ENCODE measurements around the gene CLN6. TPM values are rescaled to one million over a fixed set of nuclear protein-coding genes. Genes with fewer than 3 reads are reported as not detected.

Gene CLN6
- total and polyA plus RNA-seq, 2 experiments from 2014 or later = 10.7 to 18.7 TPM

- no peaks in the 10 kb centered on the region for H3K4me1 ChIP-seq (ENCODE audit: insufficient read depth)
- H3K27ac ChIP-seq = no peak overlapping the region
- no peak overlapping the region for H3K4me3 ChIP-seq
- no peaks in the 10 kb centered on the region for H3K27me3 ChIP-seq
- H3K4me2 ChIP-seq = no peak overlapping the region
- no peaks in the 10 kb centered on the region for H3K9me3 ChIP-seq (ENCODE audit: low read depth)
- no peak overlapping the region for H2AFZ ChIP-seq
- 95% methylated on average over 4 of the region's 6 CpGs for WGBS (ENCODE audit: low lambda C conversion rate, missing lambda C conversion rate)
- no peaks in the 10 kb centered on the region for H3K36me3 ChIP-seq (replicated peaks; ENCODE audit: insufficient read depth, low read depth)
- H3K79me2 ChIP-seq = peaks cover 72% of the 10 kb centered on the region
- no peak for DNase-seq (ENCODE audit: low spot score)
- no peaks in the 10 kb centered on the region for H4K20me1 ChIP-seq (ENCODE audit: insufficient read depth, poor library complexity, severe bottlenecking)
- TF ChIP-seq EZH2 (IDR thresholded peaks at IDR 0.05; ENCODE audit: borderline replicate concordance) (no peak), EZH2phosphoT487 (IDR thresholded peaks at IDR 0.05; ENCODE audit: low read depth, severe bottlenecking, unreplicated experiment) (no peak), CTCF (IDR thresholded peaks at IDR 0.05; ENCODE audit: poor library complexity) (no peak)
- H3K9me2 ChIP-seq (replicated peaks; ENCODE audit: insufficient read depth) = no peaks in the 10 kb centered on the region
Measured at GRCh38 chr15:68220967-68221366, 8.6 kb downstream of the CLN6 start.

GRCh38 chr15:68220489-68220888 is 9.0 kb downstream of the CLN6 start:
- Histone ChIP-seq H3K27me3 (no peaks in the 10 kb centered on the region), H4K20me1 (ENCODE audit: insufficient read depth, poor library complexity, severe bottlenecking) (no peaks in the 10 kb centered on the region), H3K79me2 (peaks cover 71% of the 10 kb centered on the region), H3K4me3 (no peak overlapping the region), H3K36me3 (replicated peaks; ENCODE audit: insufficient read depth, low read depth) (no peaks in the 10 kb centered on the region), H2AFZ (no peak overlapping the region), H3K4me1 (ENCODE audit: insufficient read depth) (no peaks in the 10 kb centered on the region), H3K4me2 (no peak overlapping the region), H3K9me3 (ENCODE audit: low read depth) (no peaks in the 10 kb centered on the region), H3K9me2 (replicated peaks; ENCODE audit: insufficient read depth) (no peaks in the 10 kb centered on the region), H3K27ac (no peak overlapping the region)
- WGBS (ENCODE audit: low lambda C conversion rate, missing lambda C conversion rate) = 100% methylated on average over 2 of the region's 2 CpGs
- TF ChIP-seq EZH2phosphoT487 (IDR thresholded peaks at IDR 0.05; ENCODE audit: low read depth, severe bottlenecking, unreplicated experiment) (no peak), CTCF (IDR thresholded peaks at IDR 0.05; ENCODE audit: poor library complexity) (no peak)
- no peak for DNase-seq (ENCODE audit: low spot score)

GRCh38 chr15:68218847-68219798 is 10.4 kb downstream of the CLN6 start:
- DNase-seq (ENCODE audit: low spot score) = no peak
- Histone ChIP-seq H3K36me3 (replicated peaks; ENCODE audit: insufficient read depth, low read depth) (no peaks in the 10 kb centered on the region), H4K20me1 (ENCODE audit: insufficient read depth, poor library complexity, severe bottlenecking) (no peaks in the 10 kb centered on the region), H3K9me2 (replicated peaks; ENCODE audit: insufficient read depth) (no peaks in the 10 kb centered on the region), H2AFZ (no peak overlapping the region), H3K79me2 (peaks cover 66% of the 10 kb centered on the region), H3K27me3 (no peaks in the 10 kb centered on the region), H3K4me3 (no peak overlapping the region), H3K4me1 (ENCODE audit: insufficient read depth) (no peaks in the 10 kb centered on the region), H3K9me3 (ENCODE audit: low read depth) (no peaks in the 10 kb centered on the region), H3K27ac (no peak overlapping the region), H3K4me2 (no peak overlapping the region)
- TF ChIP-seq CTCF (IDR thresholded peaks at IDR 0.05; ENCODE audit: poor library complexity) (no peak), EZH2phosphoT487 (IDR thresholded peaks at IDR 0.05; ENCODE audit: low read depth, severe bottlenecking, unreplicated experiment) (no peak), EZH2 (IDR thresholded peaks at IDR 0.05; ENCODE audit: borderline replicate concordance) (no peak)
- 98% methylated on average over 9 of the region's 9 CpGs for WGBS (ENCODE audit: low lambda C conversion rate, missing lambda C conversion rate)
